Skeletal muscle cell (primary cell): Measurements from ENCODE around the gene FAM216B.
"Not testable (repeated sequence)": the region's sequence is repeated elsewhere in the genome, so short reads cannot be mapped to it uniquely, and the experiment has no call there.

Experiments
- DNase-seq: peaks from one replicate; pipeline ENCODE4 v3.0.0-alpha.2; 2010; ENCODE audit warnings: low read depth
- H3K4me3 ChIP-seq: 2 replicates; pipeline ENCODE4 v1.5.1; 2011; ENCODE audit warnings: low read depth, mild to moderate bottlenecking, control low read depth, low read length, moderate library complexity

FAM216B gene

DNA sequence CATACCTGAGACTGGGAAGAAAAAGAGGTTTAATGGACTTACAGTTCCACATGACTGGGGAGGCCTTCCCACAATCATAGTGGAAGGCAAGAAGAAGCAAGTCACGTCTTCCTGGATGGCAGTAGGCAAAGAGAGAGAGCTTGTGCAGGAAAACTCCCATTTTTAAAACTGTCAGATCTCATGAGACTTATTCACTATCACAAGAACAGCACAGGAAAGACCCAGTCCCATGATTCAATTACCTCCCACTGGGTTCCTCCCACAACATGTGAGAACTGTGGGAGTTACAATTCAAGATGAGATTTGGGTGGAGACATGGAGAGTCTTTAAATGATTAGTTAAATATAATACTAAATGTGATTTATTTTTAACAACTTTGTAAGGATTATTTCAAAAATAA lies 38.3 kb downstream of the FAM216B start:
- not testable (repeated sequence) for H3K4me3 ChIP-seq, DNase-seq

DNA sequence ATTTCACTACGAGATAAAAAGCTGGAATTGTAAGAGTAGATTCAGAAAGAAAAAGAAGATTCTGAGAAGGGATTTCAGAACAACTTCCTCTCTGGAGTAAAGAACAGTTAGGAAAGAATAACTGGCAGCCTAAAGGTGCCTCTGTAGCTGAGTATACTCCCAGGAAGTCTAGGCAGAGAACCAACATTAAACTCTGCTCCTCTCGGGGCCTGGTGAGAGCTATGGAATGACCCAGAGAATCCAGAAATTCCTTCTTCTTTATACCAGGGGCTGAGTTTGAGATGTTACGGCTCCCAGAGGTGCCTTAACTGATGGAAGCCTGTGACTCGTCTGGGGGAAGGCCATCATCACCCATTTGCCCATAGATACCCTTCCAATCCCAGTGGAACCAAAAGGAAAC lies 39.1 kb downstream of the FAM216B start:
- DNase-seq = no peak
- no peak overlapping the region for H3K4me3 ChIP-seq

DNA sequence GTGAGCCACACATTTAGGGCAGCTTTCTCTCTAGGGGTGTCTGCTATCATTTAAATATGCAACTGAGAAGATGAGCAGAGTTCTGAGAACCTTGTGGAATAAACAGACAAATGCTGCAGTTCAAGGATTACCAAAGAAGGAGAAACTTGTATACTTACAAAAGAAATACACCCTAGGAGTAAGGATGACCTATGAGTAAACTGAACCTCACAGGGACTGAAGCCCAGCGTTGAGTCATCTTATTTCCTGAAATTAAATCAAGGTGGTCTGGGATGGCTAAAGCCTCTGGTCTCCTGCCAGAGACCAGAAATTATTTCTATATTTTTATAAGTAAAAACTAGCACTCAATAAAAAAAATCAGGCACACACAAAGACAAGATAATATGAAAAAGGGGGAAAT lies 40.1 kb downstream of the FAM216B start:
- DNase-seq = peak; percentile 88

DNA sequence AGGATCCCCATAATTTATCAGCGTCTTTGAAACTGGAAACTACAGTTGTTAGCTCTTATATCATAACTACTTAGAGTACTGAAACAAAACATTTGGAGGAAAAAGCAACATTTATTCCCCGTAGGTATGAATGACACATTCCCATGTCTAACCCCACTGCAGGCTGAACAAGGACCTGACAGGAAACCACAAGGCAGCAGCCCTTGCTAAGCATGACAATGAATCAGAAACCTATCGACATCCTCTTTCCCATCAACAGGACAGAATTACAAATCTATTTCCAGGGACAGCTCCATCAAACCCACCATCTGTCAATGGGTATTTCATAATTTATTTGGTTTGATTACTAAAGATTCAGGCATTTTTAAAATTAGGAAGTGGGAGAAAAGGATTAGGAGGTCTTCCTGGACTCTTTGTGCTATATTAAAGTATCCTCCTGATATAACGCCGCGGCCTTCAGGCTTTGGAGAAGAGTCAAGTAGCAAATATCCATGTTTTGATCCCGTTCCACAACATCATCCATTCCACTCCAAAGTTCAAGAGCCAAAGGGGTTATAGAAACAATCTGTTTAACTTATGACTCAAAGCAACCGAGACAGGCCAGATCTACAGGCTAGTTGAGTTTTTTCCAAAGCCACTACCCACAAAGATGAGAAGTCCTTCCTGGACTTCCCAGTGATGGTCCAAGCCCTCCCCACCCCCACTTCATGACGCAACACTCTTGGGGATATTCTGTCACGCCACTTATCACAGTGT lies 51.1 kb downstream of the FAM216B start:
- H3K4me3 ChIP-seq = no peak overlapping the region
- DNase-seq = peak; percentile 92

More for the DNA sequence above, 40.1 kb downstream of the FAM216B start:
- no peak overlapping the region for H3K4me3 ChIP-seq

DNA sequence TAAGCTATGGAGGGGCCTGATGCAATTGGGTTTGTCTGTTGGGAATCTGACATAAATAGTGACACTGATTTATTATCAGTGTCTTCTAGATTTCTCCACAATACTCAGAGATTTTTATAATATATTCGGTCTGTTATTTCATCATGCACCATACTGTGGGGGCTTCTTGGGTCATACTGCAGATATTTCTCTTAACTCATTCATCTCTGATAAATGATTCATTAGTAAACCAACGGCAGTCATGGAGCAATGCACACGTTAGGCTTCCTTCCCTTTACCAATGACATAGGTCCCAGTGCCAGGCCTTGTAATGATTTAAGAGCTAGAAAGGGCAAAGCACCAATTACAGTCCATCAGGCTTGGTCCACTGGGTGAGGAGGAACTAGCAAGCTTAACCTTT lies 53.6 kb downstream of the FAM216B start:
- H3K4me3 ChIP-seq = no peak overlapping the region
- no peak for DNase-seq

DNA sequence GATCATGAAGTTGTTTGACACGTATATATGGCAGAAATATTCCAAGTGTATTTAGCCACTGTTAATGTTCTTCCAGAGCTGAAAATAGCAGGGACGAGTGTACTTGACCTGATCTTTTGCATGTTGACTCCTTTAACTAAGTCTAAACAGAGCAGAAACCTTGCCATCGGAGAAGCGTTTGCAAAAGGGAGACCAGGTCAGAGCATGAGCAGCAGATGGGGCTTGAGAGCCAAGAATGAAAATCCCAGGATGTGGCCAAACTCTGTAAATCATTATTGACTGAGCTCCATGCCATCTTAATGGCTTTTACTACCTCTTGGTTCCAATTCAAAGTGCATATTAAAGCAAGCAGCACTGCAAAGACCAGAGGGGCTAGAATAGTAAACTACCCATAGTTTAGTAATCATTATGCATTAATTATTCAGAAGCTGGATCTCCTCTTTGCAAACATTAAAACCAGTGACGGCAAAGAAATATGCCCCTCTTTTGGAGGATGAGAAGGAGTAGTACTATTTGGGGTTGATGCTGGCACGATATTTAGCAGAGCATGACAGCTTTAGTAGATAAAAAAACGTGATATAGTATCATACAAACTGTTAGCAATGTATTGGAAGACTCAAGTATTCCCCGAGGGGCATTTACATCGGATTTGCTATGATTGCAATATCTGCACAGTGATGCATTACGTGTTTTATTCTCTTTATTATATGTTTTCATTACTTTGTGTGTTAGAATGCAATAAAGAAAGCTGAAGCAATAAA lies 55.7 kb downstream of the FAM216B start:
- peak; percentile 60 for DNase-seq
- no peak overlapping the region for H3K4me3 ChIP-seq
